IPS-20b (cell line): Measurements from ENCODE around the gene TBC1D9.
A peak's percentile ranks its signal among the peaks of the same experiment; 100 is the strongest.
"Not testable (repeated sequence)": the region's sequence is repeated elsewhere in the genome, so short reads cannot be mapped to it uniquely, and the experiment has no call there.

ENCODE experiments used
- H3K27ac ChIP-seq: one replicate; pipeline ENCODE4 v1.5.1; 2013; ENCODE audit warnings: low read length
- H3K27me3 ChIP-seq: 2 replicates; pipeline ENCODE4 v1.6.1; 2013; ENCODE audit warnings: mild to moderate bottlenecking, low read length, inconsistent platforms; ENCODE audit not compliant: insufficient read depth
- H3K36me3 ChIP-seq: 2 replicates; pipeline ENCODE4 v1.6.1; 2013; ENCODE audit warnings: low read depth, mild to moderate bottlenecking, inconsistent platforms, low read length, moderate library complexity; ENCODE audit not compliant: insufficient read depth
- H3K4me1 ChIP-seq: 2 replicates; pipeline ENCODE4 v1.6.1; 2013; ENCODE audit warnings: mild to moderate bottlenecking, control low read depth, inconsistent platforms, low read length, moderate library complexity; ENCODE audit not compliant: insufficient read depth
- H3K4me3 ChIP-seq: 2 replicates; pipeline ENCODE4 v1.5.1; 2013; ENCODE audit warnings: mild to moderate bottlenecking, low read length, inconsistent platforms
- H3K9ac ChIP-seq: 2 replicates; pipeline ENCODE4 v1.6.1; 2013; ENCODE audit warnings: low read depth, mild to moderate bottlenecking, inconsistent platforms, low read length, moderate library complexity
- H3K9me3 ChIP-seq: 2 replicates; pipeline ENCODE4 v1.6.1; 2013; ENCODE audit warnings: mild to moderate bottlenecking, low read depth, low read length, inconsistent platforms; ENCODE audit not compliant: insufficient read depth

The TBC1D9 gene

DNA sequence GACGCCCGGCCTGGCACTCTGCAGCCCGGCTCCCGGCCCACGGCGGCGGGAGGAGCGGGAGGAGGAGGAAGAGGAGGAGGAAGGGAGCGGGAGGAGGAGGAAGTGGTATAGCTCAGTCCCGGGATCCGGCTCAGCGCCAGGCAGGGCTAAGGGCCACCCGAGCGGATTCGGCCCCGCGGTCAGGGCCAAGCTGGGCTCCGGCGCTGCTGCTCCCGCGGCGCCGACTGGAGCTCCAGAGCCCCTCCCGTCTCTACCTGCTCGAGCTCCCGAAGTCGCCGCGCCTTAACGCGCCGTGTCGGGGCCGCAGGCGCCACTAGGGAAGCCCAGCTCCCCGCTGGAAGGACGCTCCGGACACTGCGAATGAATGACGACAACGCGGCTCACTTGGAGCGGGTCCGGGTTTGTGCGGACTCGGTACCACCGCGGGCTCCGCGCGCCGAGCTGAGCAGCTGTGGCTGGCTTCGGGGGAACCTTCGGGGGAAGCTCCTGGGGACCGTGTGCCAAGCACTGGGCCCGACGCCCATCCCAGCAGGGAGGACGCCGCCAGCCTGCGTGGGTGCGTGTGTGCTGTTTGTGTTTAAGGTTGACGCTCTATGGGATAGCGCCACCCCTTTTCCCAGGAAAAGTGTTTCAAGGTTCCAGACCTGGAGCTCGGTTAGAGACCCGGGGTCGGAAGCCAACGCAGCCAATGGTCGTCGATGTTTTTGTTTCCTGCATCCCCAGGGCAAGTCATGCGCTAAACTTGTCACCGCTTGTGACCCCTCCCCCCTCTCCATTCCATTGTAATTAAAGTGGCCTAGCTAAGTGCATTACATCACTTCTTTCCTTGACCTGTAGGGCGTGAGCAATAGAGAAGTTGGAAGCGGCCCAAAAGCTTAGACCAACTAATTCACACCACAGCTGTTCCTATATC is at the start of gene TBC1D9:
TBC1D9 (minus strand) TSS at position 67 of the 913 bp plus-strand sequence. CDS start 340 bp downstream, outside the sequence.
- Histone ChIP-seq H3K9me3 (no peaks in the 10 kb centered on the region), H3K4me1 (no peaks in the 10 kb centered on the region), H3K9ac (peak within 1 kb of the TSS; percentile 79), H3K36me3 (no peaks in the 10 kb centered on the region), H3K4me3 (peak within 1 kb of the TSS; percentile 79), H3K27ac (no peak within 1 kb of the TSS), H3K27me3 (peaks cover 82% of the 10 kb centered on the region)

DNA sequence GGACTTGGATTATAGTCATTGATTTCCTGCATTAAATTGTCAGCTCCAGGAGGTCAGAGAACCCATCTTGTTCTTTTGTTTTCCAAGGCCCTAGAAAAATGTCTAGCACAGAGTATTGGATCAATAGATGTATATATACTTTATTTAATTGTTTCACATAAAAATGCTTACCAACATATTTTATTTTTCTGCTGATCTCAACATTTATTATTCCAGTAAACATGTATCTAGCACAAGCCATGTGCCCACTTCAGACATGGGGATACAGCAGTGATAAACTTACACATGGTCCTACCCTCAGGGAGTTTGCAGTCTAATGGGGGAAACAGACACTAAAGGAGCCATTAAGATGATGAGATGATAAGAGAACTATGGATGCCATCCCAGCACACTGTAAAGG is 49.1 kb upstream of the TBC1D9 start:
- no peak overlapping the region for H3K4me3 ChIP-seq
- no peaks in the 10 kb centered on the region for H3K9me3 ChIP-seq
- H3K9ac ChIP-seq: no peak overlapping the region
- no peaks in the 10 kb centered on the region for H3K4me1 ChIP-seq
- H3K27ac ChIP-seq: no peak overlapping the region
- H3K36me3 ChIP-seq: no peaks in the 10 kb centered on the region
- H3K27me3 ChIP-seq: no peaks in the 10 kb centered on the region

DNA sequence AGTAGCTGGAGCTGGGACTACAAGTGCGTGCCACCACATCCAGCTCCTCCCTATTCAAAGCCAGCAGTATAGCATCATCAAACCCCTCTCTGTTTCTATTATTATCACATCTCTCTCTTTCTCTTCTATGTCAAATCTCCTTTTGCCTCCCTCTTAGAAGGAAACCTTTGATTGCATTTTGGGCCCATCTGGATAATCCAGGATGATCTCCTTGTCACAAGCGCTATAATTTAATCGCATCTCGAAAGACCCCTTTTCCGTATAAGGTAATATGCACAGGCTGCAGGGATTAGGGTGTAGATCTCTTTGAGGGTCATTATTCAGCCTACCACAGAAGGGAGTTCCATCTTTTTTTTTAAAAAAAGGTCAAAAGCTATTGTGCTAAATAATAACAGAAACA is 46.4 kb upstream of the TBC1D9 start:
- Histone ChIP-seq H3K9me3 (no peaks in the 10 kb centered on the region), H3K4me3 (no peak overlapping the region), H3K27me3 (no peaks in the 10 kb centered on the region), H3K27ac (no peak overlapping the region), H3K4me1 (no peaks in the 10 kb centered on the region), H3K36me3 (no peaks in the 10 kb centered on the region), H3K9ac (no peak overlapping the region)

DNA sequence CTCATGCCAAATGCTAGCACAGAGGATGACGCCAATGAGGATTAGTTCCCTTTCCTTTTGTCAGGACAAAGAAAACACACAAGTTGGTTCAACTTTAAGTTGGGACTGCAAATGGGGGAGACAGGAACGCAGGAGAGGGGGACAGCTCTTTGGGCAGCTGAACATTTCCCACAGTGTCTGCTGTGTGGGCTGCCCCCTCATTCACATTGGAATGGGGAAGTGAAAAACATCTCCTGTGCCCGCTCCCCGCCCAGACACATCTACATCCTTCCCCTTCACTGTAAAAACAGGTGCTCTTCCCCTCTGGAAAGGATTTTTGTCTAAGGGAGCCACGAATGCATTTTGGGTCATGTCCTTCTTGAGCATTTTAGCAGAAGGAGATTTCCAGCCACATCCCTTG is 44.5 kb upstream of the TBC1D9 start:
- H3K4me3 ChIP-seq: no peak overlapping the region
- H3K27ac ChIP-seq: no peak overlapping the region
- no peak overlapping the region for H3K9ac ChIP-seq
- no peaks in the 10 kb centered on the region for H3K4me1 ChIP-seq
- no peaks in the 10 kb centered on the region for H3K36me3 ChIP-seq
- no peaks in the 10 kb centered on the region for H3K27me3 ChIP-seq
- H3K9me3 ChIP-seq: no peaks in the 10 kb centered on the region

DNA sequence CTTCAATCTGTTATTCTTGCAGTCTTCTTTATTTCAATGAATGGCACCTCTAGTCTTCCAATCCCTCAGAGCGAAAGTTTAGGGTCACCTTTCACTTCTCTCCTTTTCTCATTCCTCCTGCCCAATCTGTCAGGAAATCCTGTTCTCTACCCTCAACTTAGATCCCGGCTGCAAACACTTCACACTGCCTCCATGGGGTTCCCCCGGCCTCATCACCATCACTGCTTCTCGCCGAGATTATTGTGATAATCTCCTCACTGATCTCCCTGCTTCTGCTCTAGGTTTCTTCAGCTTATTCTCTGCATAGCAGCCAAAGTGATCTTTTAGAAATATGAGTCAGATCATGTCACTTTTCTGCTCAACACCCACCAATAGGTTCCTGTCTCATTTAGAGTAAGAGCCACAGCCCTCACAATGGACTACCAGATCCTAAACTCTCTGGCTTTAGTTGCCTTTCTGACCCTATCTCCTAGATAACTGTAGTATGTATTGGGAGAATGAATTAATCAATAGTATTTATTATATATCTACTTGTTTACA is 43.6 kb upstream of the TBC1D9 start:
- Histone ChIP-seq H3K4me3 (no peak overlapping the region), H3K4me1 (no peaks in the 10 kb centered on the region), H3K27me3 (no peaks in the 10 kb centered on the region), H3K9ac (no peak overlapping the region), H3K27ac (no peak overlapping the region), H3K36me3 (no peaks in the 10 kb centered on the region), H3K9me3 (no peaks in the 10 kb centered on the region)

DNA sequence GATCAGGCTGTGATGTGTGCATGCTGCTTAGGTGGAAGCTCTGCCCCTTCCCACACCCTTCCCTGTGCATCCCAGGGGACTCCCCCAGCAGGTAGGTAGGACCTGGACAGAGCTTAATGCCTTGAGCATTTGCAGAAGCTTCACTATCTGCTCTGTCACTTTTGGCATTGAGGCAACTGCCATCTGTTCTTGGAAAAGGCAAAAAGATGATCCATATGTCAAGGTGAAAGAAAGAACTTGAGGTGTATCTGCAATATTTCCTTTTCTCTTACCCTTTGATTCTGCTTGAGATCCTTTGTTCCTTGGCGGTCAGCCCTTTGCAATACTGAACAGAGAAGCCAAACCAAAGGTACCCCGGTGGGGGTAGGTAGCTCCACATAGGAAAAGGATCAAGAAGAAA is 37.1 kb upstream of the TBC1D9 start:
- Histone ChIP-seq H3K9ac (no peak overlapping the region), H3K36me3 (no peaks in the 10 kb centered on the region), H3K27ac (no peak overlapping the region)

DNA sequence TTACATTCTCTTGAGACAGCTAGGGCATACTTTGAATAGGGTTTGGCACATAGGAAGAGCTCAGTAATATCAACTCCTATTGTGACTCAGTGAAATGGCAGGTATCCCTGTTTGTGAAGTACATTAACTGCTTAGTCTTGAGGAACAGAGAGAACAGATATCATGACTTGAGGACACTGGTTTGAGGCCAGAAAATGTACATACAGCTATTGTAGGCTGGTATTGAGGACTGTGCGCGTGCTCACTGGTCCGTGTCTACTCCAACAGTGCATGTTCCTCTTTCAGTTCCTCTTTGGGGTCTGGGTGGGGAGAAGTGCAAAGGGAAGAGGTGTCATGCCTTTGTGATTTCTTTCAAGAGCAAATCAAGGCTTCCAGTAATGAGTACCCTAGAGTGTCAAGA is 34.6 kb upstream of the TBC1D9 start:
- Histone ChIP-seq H3K9me3 (peaks cover 16% of the 10 kb centered on the region), H3K9ac (no peak overlapping the region), H3K27ac (no peak overlapping the region), H3K36me3 (no peaks in the 10 kb centered on the region), H3K4me1 (peaks cover 7% of the 10 kb centered on the region), H3K27me3 (no peaks in the 10 kb centered on the region), H3K4me3 (no peak overlapping the region)

More for the DNA sequence above, 37.1 kb upstream of the TBC1D9 start:
- peaks cover 7% of the 10 kb centered on the region for H3K4me1 ChIP-seq
- H3K4me3 ChIP-seq: no peak overlapping the region
- peaks cover 10% of the 10 kb centered on the region for H3K9me3 ChIP-seq
- H3K27me3 ChIP-seq: no peaks in the 10 kb centered on the region

DNA sequence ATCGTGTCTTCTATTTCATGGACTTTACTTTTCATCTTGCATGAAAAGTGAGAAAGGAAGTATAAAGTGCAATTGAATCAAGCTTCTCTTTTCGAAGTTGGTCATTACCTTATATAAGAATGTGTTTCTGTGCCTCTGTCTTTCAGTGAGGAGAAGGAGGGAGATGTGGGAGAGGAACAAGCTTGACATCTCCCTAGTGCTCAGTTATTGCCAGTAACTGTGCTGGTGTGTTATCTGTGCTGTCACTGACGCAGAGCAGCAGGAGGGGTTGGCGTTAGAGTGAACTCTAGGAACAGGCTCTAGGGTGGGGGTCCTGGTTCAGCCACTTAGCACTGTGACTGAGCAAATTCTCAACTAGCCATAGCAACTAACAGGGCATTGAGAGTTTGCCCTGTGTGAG is 34.0 kb upstream of the TBC1D9 start:
- H3K27ac ChIP-seq: no peak overlapping the region
- peaks cover 16% of the 10 kb centered on the region for H3K9me3 ChIP-seq
- peaks cover 7% of the 10 kb centered on the region for H3K4me1 ChIP-seq
- H3K27me3 ChIP-seq: no peaks in the 10 kb centered on the region
- no peaks in the 10 kb centered on the region for H3K36me3 ChIP-seq
- H3K4me3 ChIP-seq: no peak overlapping the region
- H3K9ac ChIP-seq: no peak overlapping the region

DNA sequence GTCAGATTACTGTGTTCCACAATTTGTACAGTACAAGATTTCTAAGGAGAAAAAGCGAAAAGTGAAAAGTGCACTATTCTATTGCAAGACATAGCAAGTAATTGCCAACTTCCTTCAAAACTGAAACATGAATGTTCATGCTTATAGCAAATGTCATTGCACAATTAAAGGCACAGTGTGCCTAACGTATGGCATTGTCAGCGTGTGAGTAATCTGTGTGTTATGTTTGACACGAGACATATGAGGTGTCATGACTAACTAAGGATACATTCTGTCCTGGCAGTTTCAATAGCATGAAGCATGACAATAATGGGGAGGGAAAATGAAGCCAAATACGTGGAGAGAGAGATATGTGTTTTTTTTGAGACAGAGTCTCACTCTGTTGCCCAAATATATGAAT is 33.6 kb upstream of the TBC1D9 start:
- Histone ChIP-seq H3K4me1 (peaks cover 7% of the 10 kb centered on the region), H3K36me3 (no peaks in the 10 kb centered on the region), H3K4me3 (no peak overlapping the region), H3K9me3 (peaks cover 16% of the 10 kb centered on the region), H3K9ac (no peak overlapping the region), H3K27ac (no peak overlapping the region), H3K27me3 (no peaks in the 10 kb centered on the region)

DNA sequence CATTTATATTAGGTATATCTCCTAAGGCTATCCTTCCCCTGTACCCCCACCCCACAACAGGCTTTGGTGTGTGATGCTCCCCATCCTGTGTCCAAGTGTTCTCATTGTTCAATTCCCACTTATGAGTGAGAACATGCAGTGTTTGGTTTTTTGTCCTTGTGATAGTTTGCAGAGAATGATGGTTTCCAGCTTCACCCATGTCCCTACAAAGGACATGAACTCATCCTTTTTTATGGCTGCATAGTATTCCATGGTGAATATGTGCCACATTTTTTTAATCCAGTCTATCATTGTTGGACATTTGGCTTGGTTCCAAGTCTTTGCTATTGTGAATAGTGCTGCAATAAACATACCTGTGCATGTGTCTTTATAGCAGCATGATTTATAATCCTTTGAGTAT is 26.6 kb upstream of the TBC1D9 start:
- not testable (repeated sequence) for H3K4me1 ChIP-seq, H3K4me3 ChIP-seq, H3K27me3 ChIP-seq, H3K36me3 ChIP-seq, H3K9me3 ChIP-seq, H3K27ac ChIP-seq, H3K9ac ChIP-seq

DNA sequence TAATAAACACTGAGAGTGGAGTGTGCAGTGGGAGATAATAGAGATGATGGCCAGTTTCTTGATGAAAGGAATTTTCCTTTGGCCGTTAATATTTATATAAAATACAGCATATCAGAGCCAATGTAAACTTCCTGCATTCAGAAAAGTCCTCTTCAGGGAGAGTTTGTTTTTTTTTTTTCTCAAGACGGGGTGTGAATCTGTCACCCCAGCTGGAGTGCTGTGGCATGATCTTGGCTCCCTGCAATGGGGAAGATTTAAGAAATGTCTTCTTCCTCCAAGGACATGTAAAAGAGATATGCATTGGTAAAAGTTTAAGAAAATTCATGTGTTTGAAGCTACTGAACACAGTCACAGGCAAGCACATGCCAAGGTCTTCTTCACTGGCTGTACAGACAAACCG is 25.4 kb upstream of the TBC1D9 start:
- Histone ChIP-seq H3K36me3 (no peaks in the 10 kb centered on the region), H3K27me3 (no peaks in the 10 kb centered on the region), H3K4me3 (no peak overlapping the region), H3K27ac (no peak overlapping the region), H3K9me3 (no peaks in the 10 kb centered on the region), H3K9ac (no peak overlapping the region), H3K4me1 (no peaks in the 10 kb centered on the region)

DNA sequence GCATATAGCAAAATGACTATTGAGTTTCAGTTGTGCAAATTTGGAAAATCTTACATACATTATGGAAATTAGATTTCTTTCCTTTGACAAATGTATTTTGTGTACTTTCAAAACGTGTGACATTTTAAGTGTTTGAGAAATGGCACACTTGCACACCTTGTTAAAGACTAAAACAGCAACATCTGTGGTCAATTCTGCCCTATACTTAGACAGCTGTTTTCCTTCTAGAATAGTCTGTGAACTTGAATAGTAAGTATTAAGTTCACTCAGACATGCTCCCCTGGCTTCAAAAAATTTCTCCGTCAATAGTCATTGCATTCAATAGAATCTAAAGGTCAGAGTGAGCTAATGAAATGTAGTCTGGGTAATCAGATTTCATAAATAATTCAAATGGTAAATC is 21.7 kb upstream of the TBC1D9 start:
- H3K9ac ChIP-seq: no peak overlapping the region
- no peaks in the 10 kb centered on the region for H3K36me3 ChIP-seq
- no peaks in the 10 kb centered on the region for H3K27me3 ChIP-seq

More for the DNA sequence above, 21.7 kb upstream of the TBC1D9 start:
- no peak overlapping the region for H3K4me3 ChIP-seq
- H3K9me3 ChIP-seq: no peaks in the 10 kb centered on the region
- H3K27ac ChIP-seq: no peak overlapping the region
- H3K4me1 ChIP-seq: no peaks in the 10 kb centered on the region
